Keratinocyte (primary cell): ENCODE results near the gene C3orf70. TPM values are rescaled to one million over a fixed set of nuclear protein-coding genes. Genes with fewer than 3 reads are reported as not detected.

Experiments used
- DNase-seq: peaks from one replicate; pipeline ENCODE4 v3.0.0-alpha.2; 2011; ENCODE audit warnings: low read depth, missing footprints, low spot score
- FAIRE-seq: peaks from 2 replicates; lab custom pipeline; 2011; peaks lifted over from hg19 to GRCh38; lab: Jason Lieb, UNC
- H2AFZ ChIP-seq: 2 replicates; pipeline ENCODE4 v1.6.0; 2012; ENCODE audit warnings: low read length, control low read depth, inconsistent platforms; ENCODE audit not compliant: control insufficient read depth
- H3K27ac ChIP-seq: 2 replicates; pipeline ENCODE4 v1.5.1; 2011; ENCODE audit warnings: low read length; ENCODE audit not compliant: control insufficient read depth, insufficient read depth
- H3K27me3 ChIP-seq: 3 replicates; pipeline ENCODE4 v1.6.0; 2011; ENCODE audit warnings: low read length; ENCODE audit not compliant: control insufficient read depth, insufficient read depth; ENCODE audit errors: extremely low read depth
- H3K36me3 ChIP-seq, 2 experiments: 2 replicates in 1 of 2; 3 replicates in 1 of 2; pipeline ENCODE4 v1.5.1; 2011; ENCODE audit warnings: low read length in 2 of 2, mild to moderate bottlenecking in 1 of 2; ENCODE audit not compliant: control insufficient read depth in 2 of 2, insufficient read depth in 2 of 2; ENCODE audit errors: extremely low read depth in 1 of 2
- H3K4me1 ChIP-seq: 3 replicates; pipeline ENCODE4 v1.5.1; 2011; ENCODE audit warnings: low read length; ENCODE audit not compliant: control insufficient read depth, insufficient read depth; ENCODE audit errors: extremely low read depth
- H3K4me2 ChIP-seq: 3 replicates; pipeline ENCODE4 v1.6.0; 2011; ENCODE audit warnings: low read depth, low read length; ENCODE audit not compliant: control insufficient read depth, insufficient read depth; ENCODE audit errors: extremely low read depth
- H3K4me3 ChIP-seq, 3 experiments: fragments of 200-600 bp in 1 of 3; sonication (generic) in 1 of 3; 2 replicates in 2 of 3; 3 replicates in 1 of 3; pipeline ENCODE4 v1.5.1; 2011 to 2016; ENCODE audit warnings: low read length in 3 of 3, mild to moderate bottlenecking in 3 of 3, control low read depth in 2 of 3, inconsistent platforms in 1 of 3, low read depth in 1 of 3, mixed read lengths in 1 of 3, mixed run types in 1 of 3, moderate library complexity in 1 of 3; ENCODE audit not compliant: control insufficient read depth in 2 of 3, insufficient read depth in 2 of 3; ENCODE audit errors: extremely low read depth in 1 of 3
- H3K79me2 ChIP-seq: 2 replicates; pipeline ENCODE4 v1.6.0; 2012; ENCODE audit warnings: low read length; ENCODE audit not compliant: control insufficient read depth, insufficient read depth
- H3K9ac ChIP-seq: 3 replicates; pipeline ENCODE4 v1.6.0; 2011; ENCODE audit warnings: low read length; ENCODE audit not compliant: control insufficient read depth, insufficient read depth; ENCODE audit errors: extremely low read depth
- H3K9me1 ChIP-seq: 3 replicates; pipeline ENCODE4 v1.6.0; 2011; ENCODE audit warnings: low read length; ENCODE audit not compliant: control insufficient read depth, insufficient read depth; ENCODE audit errors: extremely low read depth
- H3K9me3 ChIP-seq: 2 replicates; pipeline ENCODE4 v1.5.1; 2012; ENCODE audit warnings: low read depth, low read length; ENCODE audit not compliant: control insufficient read depth
- H4K20me1 ChIP-seq: 3 replicates; pipeline ENCODE4 v1.6.0; 2011; ENCODE audit warnings: low read length; ENCODE audit not compliant: control insufficient read depth, insufficient read depth; ENCODE audit errors: extremely low read depth
- CTCF ChIP-seq, 3 experiments: IDR thresholded peaks in 1 of 3; conservative IDR thresholded peaks in 1 of 3; optimal IDR thresholded peaks in 1 of 3; 2 replicates in 2 of 3; 3 replicates in 1 of 3; pipeline versions ENCODE3 to v1.5.1; 2011; ENCODE audit warnings: low read length in 3 of 3, mild to moderate bottlenecking in 3 of 3, moderate library complexity in 2 of 3, control low read depth in 1 of 3, inconsistent platforms in 1 of 3; ENCODE audit not compliant: insufficient read depth in 2 of 3; ENCODE audit errors: extremely low read depth in 1 of 3
- EZH2 ChIP-seq: IDR thresholded peaks from one replicate; pipeline ENCODE4 v1.6.1; 2012; ENCODE audit warnings: inconsistent platforms, mild to moderate bottlenecking, low read length, moderate library complexity
- dilution Hi-C: fragments of 300-500 bp; cut with MboI; formaldehyde crosslinking; loops from one replicate; pipeline ENCODE4 v1.7.0; 2020; ENCODE audit warnings: low sequenced_read_pairs; ENCODE audit not compliant: extremely low pct_ligation_motif_present
- polyA plus RNA-seq, 5 experiments: library from polyadenylated mRNA; depleted of rRNA in 3 of 5; stranded (reverse) in 3 of 5; stranded (forward) in 1 of 5; unstranded in 1 of 5; fragments of >200 nt; gene quantifications; 1 replicate in 1 of 5; 2 replicates in 3 of 5; 3 replicates in 1 of 5; pipeline versions ENCODE4 v1.2.1 to v1.2.3, GENCODE V29; 2011 to 2012; ENCODE audit warnings: missing spikeins in 2 of 5, low read depth in 1 of 5, low replicate concordance in 1 of 5

The C3orf70 gene
- polyA plus RNA-seq, 1 donor (not counting 4 experiments of a cell fraction or from before 2014, with no cell fraction given): not detected

- no peaks in the 10 kb centered on the region for H3K4me1 ChIP-seq
- DNase-seq: no peak
- no peak overlapping the region for H3K4me3 ChIP-seq
- H4K20me1 ChIP-seq: no peaks in the 10 kb centered on the region
- dilution Hi-C loops: no loop called here
- FAIRE-seq: no peak
- no peaks in the 10 kb centered on the region for H3K9me1 ChIP-seq
- no peak overlapping the region for H2AFZ ChIP-seq
- no peaks in the 10 kb centered on the region for H3K9me3 ChIP-seq
- no peak overlapping the region for H3K27ac ChIP-seq
- no peaks in the 10 kb centered on the region for H3K79me2 ChIP-seq
- H3K27me3 ChIP-seq: no peaks in the 10 kb centered on the region
- no peaks in the 10 kb centered on the region for H3K36me3 ChIP-seq
- H3K9ac ChIP-seq: no peak overlapping the region
- H3K4me2 ChIP-seq: no peak overlapping the region
- TF ChIP-seq EZH2: no peak
- TF ChIP-seq CTCF (optimal IDR thresholded peaks at IDR 0.05 in 1 of 3, IDR thresholded peaks at IDR 0.05 in 1 of 3, conservative IDR thresholded peaks at IDR 0.05 in 1 of 3; ENCODE audit: extremely low read depth in 1 of 3, insufficient read depth in 2 of 3, low read length in 3 of 3): no peak
Measured at GRCh38 chr3:185172086-185173049, 19.5 kb upstream of the C3orf70 start.

DNA sequence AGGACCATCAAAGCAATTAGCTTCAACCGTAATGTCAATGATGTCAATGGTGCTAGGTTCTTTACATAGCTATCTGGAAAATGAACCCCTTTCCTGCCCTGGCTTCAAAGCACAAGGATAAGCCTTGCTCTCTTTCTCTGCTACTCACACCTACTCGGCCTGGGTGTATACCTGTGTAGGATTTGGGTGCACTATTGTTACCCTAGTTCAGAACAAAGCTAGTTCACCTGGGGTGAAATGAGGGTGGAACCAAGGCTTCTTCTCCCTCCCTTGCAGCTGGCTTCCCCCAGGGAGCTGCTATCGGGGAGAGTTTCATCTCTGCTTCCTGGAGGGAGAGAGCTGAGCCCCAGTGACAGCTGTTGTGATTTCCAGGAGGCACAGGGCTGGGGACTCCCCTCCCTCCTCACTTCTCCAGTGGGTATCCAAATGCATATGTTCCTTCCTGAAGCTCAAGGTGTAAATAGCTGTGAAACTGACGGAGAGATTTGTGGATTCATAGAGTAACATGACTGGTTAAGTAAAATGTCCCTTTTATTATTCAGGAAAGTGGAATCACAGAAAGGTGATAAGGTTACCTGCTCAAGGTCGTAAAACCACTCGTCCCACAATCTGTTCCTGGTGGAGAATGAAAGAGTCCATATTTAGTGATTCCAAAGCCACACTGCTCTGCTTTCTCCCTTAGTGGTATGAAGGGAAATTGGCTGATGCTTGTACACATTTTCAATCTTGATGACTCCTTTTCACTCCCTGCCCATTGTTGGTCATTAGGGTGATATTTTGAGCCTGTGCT lies 11.8 kb upstream of the C3orf70 start:
- no peaks in the 10 kb centered on the region for H3K4me1 ChIP-seq
- no peak overlapping the region for H3K4me3 ChIP-seq
- DNase-seq (no peak), FAIRE-seq (no peak)
- dilution Hi-C loops: no loop called here
- no peaks in the 10 kb centered on the region for H3K9me3 ChIP-seq
- no peak overlapping the region for H3K27ac ChIP-seq
- peaks cover 3% of the 10 kb centered on the region for H3K27me3 ChIP-seq
- no peak overlapping the region for H2AFZ ChIP-seq
- H3K36me3 ChIP-seq: no peaks in the 10 kb centered on the region
- H4K20me1 ChIP-seq: no peaks in the 10 kb centered on the region
- no peaks in the 10 kb centered on the region for H3K9me1 ChIP-seq
- H3K79me2 ChIP-seq: no peaks in the 10 kb centered on the region
- H3K4me2 ChIP-seq: no peak overlapping the region
- TF ChIP-seq EZH2: no peak
- no peak overlapping the region for H3K9ac ChIP-seq
